ENCODE results near the gene SAMMSON.

GRCh38 chr3:70075101-70075500, 75.6 kb downstream of the SAMMSON start:
- TF ChIP-seq CTCF (IDR thresholded peaks at IDR 0.05; ENCODE audit: insufficient read depth, low read length) (no peak), GABPA (IDR thresholded peaks at IDR 0.05; ENCODE audit: low read depth) (no peak), POLR2AphosphoS5 (IDR thresholded peaks at IDR 0.05; ENCODE audit: low read depth) (no peak), SPI1 (IDR thresholded peaks at IDR 0.05; ENCODE audit: borderline replicate concordance, low read depth) (no peak)
